Measurements from ENCODE around the gene CCDC38. TPM values are rescaled to one million over a fixed set of nuclear protein-coding genes. Genes with fewer than 3 reads are reported as not detected.
"Not testable (repeated sequence)": the region's sequence is repeated elsewhere in the genome, so short reads cannot be mapped to it uniquely, and the experiment has no call there.

The CCDC38 gene
- total RNA-seq, 1 experiment from 2014 or later = not detected

DNA sequence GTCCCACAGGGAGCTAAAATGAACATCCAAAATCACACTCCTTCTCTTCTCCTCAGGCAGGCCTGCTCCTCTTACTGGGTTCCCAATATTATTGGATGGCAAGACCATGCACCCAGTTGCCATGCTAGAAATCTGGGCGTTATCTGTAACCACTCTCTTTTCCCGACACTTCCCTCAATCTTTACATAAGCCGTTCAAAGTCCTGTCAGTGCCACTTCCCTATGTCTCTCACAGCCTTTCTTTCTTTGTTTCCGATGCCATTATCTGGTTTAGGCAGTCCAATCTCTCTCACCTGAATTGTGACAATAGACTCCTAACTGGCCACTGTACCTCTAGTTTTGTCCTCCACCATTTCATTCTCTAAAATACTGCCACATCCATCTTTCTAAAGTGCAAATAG is 59.5 kb downstream of the CCDC38 start:
- DNase-seq (ENCODE audit: low spot score) = no peak

DNA sequence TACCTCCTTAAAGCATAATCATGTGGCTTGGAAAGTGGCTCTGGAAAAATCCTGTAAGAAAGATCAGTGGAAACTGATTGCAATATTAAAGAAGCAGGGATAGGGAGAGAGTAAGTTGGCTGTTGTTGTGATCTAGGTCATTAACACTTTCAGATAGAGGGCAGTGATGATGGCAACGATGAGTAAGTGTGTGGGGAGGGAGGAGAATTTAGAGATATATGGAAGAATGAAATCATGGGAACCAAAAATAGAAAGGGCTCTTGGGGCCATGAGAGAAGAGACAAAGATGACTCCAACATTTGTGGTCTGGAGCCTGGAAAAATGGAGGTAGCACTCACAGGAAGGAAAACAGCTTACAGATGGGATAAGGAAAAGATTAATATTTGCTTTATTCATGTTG is 60.3 kb downstream of the CCDC38 start:
- peak; percentile 50 for DNase-seq (ENCODE audit: low spot score)

DNA sequence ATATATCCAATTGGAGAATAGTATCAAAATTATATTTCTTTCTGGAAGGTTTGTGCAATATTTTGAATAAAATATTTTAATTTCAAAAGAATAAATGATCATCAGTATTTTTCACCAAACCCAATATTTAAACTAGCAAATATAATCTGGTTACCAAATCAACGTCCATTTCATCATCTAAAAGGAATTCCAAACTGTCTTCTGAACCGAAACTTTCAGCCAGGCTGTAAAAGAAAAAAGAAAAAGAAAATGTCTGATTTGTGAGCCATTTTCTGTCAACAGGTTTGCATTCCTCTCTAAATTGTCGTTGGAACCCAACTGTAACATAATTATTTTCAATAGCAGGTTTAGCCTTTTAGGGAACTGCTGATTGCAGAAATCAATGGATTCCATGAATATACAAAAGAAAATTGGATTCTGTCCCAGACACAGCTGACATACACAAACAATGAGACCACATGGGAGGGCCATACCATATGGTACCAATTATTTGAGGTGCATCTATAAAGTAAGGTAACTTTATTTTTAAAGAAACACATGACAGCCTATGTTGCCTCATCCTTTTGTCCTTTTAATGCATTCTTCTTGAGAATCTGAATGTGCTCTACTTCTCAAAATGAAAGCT is 61.0 kb downstream of the CCDC38 start:
- DNase-seq (ENCODE audit: low spot score) = no peak

DNA sequence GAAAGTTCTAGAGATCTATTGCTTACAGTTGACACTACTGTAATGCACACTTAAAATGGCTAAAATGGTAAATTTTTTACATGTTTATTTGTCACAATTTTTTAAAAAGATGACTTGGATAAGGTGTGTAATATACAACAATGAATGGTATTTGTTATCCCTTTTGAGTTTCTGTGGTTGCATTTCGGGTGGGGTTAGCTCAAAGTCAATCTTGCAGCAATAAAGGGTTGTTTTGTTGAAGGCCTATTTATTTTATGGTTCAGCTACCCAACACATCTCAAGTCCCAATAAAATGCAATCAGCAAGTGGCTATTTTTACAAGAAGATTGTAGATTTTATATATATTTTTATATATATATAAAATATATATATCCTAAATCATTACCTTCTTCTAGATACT is 61.5 kb downstream of the CCDC38 start:
- no peak for DNase-seq (ENCODE audit: low spot score)

DNA sequence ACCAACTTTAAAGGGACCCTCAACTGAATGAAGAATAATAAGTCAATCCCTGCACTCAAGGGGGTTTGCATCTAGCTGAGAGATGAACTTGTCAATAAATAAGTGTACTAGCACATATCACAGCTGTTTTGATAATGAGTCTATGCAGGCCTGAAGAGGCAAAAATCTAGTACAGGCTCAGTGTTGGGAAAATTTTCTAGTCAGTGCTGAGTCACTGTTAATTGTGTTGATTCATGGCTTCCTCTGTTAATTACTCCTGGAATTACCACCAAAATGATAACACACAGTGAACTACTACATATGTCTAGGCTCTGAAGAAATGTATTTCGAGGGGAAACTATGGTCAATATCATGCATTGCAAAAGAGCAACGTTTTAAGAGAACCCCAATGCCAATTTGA is 64.8 kb downstream of the CCDC38 start:
- peak; percentile 41 for DNase-seq (ENCODE audit: low spot score)

DNA sequence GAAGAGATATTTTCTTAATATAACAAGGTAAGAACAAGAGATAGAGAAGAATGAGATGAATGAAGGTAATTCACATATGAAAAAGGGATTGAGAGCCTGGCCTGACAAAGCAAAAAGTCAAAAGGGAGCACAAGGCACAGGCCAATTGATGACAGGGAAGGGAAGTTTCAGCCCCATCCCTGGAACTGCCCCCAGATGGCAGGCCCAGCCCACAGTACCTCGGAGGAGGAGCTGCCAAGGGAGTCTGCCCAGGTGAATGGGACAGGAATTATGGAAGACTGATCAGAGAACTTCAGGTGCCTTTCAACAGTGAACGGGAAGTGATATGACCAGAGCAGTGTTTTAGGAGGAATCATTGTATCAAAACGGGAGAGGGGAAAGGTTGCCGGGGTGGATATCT is 68.0 kb downstream of the CCDC38 start:
- no peak for DNase-seq (ENCODE audit: low spot score)

DNA sequence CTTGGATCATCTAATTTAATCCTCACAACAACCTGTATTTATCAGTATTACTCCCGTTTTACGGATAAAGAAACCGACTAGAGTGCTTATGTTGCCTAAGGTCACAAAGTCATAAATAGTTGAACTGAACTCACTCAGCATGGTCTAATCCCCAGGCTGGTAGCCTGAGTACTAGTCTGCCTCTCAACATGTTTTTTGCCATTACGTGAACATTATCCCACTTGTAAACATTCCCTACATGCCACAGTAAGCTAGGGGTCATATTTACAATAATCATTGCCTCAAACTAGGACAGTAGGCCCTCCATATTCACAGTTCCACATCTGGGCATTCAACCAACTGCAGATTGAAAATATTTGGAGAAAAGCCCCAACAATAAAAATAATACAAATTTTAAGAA is 71.5 kb downstream of the CCDC38 start:
- no peak for DNase-seq (ENCODE audit: low spot score)

DNA sequence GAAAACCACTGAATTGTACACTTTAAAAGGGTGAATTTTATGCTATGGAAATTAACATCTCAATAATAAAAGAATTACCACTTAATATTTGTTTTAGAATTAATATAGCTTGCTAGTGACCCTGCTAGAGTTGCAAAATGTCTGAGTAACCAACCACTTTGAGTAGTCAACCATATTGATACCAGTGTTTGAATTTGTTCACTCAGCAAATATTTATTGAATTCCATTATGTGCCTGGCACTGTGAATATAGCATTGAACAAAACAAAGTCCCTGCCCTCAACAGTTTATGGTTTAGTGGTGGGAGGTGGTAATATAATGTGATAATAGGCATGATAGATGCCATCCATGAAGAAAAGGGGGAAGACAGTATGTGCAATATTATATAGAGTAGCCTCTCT is 79.1 kb downstream of the CCDC38 start:
- DNase-seq (ENCODE audit: low spot score) = no peak

DNA sequence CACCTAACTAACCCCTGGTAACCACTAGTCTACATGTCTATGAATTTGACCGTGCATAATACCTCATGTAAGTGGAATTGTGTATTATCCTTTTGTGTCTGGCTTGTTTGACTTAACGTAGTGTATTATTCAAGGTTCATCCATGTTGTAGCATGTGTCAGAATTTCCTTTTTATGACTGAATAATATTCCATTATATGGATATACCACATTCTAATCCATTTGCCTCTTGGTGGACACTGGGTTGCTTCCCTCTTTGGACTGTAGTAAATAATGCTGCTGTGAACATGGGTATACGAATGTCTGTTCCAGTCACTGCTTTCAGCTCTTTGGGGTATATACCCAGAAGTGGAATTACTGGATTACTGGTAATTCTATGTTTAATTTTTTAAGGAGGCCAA is 80.4 kb downstream of the CCDC38 start:
- DNase-seq (ENCODE audit: low spot score) = no peak

DNA sequence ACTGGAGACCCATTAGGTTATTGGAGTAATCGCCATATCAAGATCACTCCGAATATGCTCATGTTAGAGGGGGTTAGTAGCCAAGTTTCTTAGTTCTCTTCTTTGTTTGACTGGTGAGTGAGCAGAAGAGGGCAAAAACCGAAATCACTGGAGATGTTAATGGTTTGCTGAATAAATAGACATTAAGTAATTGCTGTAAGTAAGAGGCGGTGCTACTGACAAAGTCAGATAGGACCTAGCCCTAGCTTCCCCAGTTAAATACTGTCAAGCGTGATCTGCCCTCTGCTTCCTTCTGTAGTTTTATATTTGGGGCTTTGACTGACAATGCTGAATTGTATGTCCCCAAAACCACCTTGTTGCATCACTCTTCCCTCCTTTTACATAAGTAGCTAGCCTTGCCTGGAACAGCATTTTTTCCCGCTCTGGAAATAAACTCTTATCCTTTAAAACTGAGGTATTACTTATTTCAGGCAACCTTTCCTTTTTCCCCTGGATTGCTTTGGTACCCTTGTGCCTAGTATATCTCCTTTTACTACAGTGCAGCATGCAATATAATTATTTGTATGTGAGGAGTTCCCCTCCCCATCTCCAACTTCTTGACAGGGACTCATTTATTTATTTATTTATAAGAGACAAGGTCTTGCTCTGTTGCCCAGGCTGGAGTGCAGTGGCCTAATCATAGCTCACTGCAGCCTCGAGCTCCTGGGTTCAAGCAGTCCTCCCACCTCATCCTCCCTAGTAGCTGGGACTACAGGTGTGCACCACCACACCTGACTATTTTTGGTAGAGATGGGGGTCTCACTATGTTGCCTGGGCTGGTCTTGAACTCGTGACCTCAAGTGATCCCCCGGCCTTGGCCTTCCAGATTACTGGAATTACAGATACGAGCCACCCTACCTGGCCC is 82.2 kb downstream of the CCDC38 start:
- no peak for DNase-seq (ENCODE audit: low spot score)

DNA sequence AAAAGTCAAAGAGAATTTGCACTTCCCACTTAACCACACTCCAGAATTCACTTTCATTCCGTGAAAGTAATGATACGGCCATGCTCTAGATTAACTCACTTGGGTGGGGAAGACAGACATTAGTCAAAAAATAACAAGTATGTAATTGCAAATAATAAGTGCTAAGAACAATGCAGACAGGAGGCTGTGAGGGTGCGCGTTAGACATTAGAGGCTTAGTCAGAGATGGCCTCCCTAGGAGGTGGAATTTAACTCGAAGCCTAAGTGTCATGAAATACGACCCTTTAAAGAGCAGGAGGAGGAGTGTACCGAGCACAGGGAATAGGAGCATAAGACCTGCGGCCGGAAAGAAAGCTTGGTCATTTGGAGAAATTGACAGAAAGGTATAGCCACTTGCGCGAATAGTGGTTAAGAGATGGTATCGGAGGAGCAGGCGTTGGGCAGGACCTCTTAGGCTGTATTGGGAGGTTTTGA is 83.0 kb downstream of the CCDC38 start:
- DNase-seq (ENCODE audit: low spot score) = no peak

DNA sequence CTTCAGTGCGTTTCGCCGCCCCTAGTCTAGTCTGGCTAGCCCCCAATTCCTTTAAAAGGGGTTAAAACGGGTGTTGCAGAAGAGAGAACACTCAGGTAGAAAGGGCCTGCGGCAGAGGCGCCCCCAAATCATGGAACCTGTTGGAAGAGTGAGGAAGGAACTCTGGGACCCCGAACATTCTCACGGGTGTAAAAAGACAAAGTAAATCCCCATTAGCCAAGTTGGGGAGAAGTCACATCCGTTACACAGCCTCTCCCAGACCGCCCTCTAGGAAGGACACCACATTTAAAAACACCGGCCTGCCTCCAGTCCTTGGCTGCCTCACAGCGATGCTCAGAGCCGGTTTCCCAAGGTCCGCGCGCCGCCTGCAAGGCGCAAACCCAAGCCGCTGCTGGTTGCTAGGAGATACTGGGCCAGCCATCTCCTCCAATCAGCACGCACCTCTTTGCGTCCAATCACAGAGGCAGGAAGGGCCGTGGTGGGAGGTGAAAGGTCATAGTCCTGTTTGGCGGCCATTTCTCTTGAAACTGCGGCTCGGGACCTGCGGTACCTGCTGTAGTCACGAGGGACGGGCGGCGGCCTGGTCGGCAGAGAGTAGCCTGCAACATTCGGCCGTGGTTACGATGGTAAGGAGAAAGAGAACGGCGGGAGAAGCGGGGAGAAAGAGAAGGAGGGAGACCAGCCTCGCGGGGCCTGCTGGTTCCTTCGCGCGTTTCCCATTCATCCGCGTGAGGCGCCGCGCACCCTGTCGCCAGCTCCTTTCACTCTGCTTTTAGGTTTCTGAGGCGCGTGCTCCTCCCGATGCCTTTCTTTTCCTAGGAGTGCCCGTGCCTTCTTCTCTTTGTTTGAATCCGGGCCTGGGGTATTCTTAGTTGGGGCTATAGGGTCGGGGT is 83.7 kb downstream of the CCDC38 start, which contains the start of gene SNRPF:
Gene SNRPF, plus strand, starts transcription at position 502 of the 893 bp plus-strand sequence. Its CDS starts 122 bp downstream, at position 624.
- peak; percentile 94 for DNase-seq (ENCODE audit: low spot score)

DNA sequence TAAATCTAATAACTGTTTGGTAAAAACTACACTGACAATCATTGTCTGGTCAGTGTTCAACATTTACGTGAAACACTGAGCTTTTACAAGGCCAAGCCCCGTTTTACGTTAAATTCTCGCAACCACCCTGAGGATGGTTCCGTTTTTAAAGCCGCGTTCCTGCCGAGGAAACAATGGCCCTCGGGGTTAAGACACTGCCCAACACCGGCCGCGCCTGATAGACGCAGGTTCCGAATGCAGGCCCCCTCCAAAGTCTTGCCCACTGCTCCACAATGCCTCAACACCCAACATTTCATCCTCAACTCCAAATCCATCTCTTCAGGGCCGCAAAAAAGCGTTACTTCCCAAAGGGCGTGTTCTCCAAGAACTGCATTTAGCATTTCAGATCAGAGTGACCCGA is 84.6 kb downstream of the CCDC38 start:
- no peak for DNase-seq (ENCODE audit: low spot score)

DNA sequence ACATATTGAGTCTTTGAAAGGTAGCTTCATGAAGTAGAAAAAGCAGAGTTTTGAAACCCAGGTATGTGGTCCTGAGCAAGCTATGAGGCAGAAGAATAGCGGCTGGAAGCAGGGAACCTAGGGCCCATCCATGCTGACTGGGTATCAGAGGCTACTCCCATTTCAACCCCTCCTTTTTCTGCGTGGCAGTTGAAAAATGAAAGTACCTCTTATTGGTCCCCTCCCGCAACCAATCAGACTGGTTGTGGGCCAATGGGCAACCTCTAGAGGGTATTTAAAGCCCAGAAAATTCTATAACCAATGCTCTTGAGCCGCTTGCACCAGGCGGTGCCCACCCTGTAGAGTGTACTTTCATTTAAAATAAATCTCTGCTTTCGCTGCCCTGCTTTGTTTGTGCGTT is 85.3 kb downstream of the CCDC38 start:
- peak; percentile 65 for DNase-seq (ENCODE audit: low spot score)

DNA sequence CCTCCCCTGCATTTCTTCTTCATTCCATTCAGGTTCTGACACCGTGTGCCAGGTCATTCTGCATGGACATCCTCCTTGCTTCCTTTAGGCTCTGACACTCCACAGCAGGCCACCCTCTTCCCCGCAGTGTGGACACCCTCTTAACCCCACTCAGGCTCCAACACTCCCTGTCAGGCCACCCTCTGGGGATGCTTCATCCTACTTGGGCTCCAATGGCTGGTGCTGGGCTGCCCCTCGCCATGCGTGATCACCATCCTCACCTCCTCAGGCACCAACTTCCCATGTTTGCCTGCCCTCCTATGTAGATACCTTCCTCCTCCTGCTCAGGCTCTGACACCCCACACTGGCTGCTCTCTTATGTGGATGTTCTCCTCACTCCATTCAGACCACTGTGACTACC is 90.3 kb downstream of the CCDC38 start:
- DNase-seq (ENCODE audit: low spot score) = no peak

DNA sequence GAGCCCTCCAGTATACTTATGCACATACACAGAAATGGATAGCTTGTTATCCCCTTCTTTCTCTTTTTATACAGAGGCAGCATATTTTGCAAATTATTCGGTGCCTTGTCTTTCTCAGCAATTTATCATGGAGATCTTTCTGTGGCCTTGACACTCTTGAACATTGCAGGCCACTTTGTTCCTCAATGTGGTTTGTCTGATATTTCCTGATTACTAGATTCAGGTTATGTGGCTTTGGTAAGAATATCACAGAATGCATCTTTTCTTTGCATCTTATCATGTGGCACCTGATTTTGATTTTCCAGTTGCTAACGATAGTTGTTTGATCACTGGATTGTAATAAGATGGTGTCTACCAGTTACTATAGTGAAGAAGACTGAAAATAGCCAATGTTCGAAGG is 90.8 kb downstream of the CCDC38 start:
- no peak for DNase-seq (ENCODE audit: low spot score)

DNA sequence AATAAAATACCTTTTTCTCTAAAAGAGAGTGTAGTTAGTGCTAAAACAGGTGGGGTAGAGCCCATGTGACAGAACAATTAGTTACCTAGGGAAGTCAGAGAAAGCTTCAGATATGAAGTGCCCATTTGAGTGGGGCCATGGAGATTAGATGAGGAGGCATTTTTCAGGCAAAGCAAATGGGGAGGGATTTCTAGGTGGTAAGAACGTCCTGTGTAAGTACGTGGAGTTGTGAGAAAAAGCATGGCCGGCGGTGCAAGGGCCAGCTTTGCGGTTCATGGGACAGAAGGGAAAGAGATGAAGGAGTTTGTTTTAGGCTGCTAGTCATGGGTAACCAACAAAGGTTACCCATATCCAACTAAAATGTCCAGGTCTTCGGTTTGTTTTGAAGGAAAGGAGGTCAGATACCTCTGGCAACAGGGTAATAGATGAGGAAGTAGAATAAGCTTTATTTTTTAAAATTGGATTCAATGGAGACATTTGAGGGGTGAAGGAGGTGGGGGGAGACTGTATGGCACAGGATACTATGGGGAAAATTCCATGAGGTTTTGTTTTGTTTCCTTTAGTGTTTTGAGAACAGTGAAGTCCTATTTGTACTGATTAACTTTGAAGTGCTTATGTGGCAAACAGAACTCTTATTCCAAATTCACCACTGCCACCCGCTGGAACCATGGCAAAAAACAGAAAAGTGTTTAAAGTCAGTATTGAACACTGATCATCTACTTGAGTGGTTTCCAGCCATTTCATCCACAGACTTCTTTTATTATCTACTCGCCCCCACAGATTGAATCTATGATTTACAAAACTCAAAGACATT is 93.6 kb downstream of the CCDC38 start:
- DNase-seq (ENCODE audit: low spot score) = no peak

DNA sequence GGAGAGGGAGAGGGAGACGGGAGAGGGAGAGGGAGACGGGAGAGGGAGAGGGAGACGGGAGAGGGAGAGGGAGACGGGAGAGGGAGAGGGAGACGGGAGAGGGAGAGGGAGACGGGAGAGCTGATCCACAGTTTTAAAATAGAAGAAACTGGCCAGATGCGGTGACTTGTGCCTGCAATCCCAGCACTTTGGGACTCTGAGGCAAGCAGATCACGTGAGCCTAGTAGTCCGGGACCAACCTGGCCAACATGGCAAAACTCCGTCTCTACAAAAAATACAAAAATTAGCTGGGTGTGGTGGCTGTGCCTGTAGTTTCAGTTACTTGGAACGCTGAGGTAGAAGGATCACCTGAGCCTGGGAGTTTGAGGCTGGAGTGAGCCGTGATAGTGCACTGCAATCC is 100.0 kb downstream of the CCDC38 start:
- not testable (repeated sequence) for DNase-seq (ENCODE audit: low spot score)

DNA sequence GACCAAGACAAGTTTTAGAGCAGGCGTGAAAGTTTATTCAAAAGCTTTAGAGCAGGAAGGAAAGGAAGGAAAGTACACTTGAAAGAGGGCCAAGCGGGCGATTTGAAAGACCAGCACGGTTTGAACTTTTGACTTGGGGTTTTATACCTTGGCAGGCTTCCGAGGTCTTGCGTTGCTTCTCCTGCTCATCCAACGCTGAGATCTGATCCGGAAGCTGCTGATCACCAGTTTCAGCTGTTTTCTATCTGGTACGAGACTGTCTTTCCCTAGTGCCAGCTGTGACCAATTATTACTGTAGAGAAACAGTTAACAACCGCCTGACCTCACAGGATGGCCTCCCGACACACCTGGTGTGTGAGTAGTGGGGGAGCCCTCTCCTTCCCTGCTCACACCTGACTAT is 104.3 kb downstream of the CCDC38 start:
- peak; percentile 29 for DNase-seq (ENCODE audit: low spot score)

DNA sequence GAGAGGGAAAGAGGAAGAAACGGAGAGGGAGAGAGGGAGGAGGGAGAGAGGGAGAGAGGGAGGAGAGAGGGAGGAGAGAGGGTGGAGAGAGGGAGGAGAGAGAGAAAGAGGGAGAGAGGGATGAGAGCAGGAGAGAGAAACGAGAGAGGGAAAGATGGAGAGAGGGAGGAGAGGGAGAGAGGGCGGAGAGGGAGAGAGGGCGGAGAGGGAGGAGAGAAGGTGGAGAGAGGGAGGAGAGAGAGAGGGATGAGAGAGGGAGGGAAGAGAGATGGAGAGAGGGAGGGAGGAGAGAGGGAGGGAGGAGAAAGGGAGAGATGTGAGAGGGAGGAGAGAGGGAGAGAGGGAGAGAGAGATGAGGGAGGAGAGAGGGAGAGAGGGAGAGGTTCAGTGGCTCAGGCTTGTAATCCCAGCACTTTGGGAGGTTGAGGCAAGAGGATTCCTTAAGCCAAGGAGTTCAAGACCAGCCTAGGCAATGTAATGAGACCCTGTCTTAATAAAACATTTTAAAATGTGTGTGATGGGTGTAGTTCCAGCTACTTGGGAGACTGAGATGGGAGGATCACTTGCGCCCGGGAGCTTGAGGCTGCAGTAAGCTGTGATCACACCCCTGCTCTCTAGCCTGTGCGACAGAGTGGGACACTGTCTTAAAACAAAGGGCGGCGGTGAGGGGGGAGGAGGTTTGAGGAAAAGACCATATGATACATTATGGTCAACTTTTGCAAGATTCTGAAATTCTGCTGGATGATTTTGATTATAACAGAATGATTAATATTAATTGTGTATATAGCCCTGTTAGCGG is 105.0 kb downstream of the CCDC38 start:
- no peak for DNase-seq (ENCODE audit: low spot score)

Data from A172 (cell line).